Tibial artery (tissue), 4 donors: Measurements from ENCODE around the gene LENEP.

Experiments used
- DNase-seq, 2 donors: peaks; one replicate each; pipeline ENCODE4 v3.0.0-alpha.2; 2019
- H3K27ac ChIP-seq, 2 donors: fragments of 200-600 bp; sonication (generic) in 1 of 2; 1 replicate in 1 of 2; 2 replicates in 1 of 2; pipeline ENCODE4 v1.5.1; 2018 to 2019; ENCODE audit warnings: mild to moderate bottlenecking in 1 of 2
- H3K27me3 ChIP-seq, 2 donors: fragments of 200-600 bp; sonication (generic) in 1 of 2; one replicate each; pipeline versions ENCODE4 v1.5.1 to v1.6.0; 2016 to 2019
- H3K36me3 ChIP-seq, 3 donors: fragments of 200-600 bp; sonication (generic) in 2 of 3; one replicate each; pipeline ENCODE4 v1.5.1; 2016 to 2019; ENCODE audit warnings: mild to moderate bottlenecking in 2 of 3
- H3K4me1 ChIP-seq, 4 donors: fragments of 200-600 bp; sonication (generic) in 2 of 4; 1 replicate in 3 of 4; 2 replicates in 1 of 4; pipeline ENCODE4 v1.5.1; 2016 to 2019
- H3K4me3 ChIP-seq, 2 donors: fragments of 200-600 bp; sonication (generic) in 1 of 2; 1 replicate in 1 of 2; 2 replicates in 1 of 2; pipeline ENCODE4 v1.5.1; 2018 to 2019; ENCODE audit warnings: mild to moderate bottlenecking in 2 of 2
- H3K9me3 ChIP-seq, 3 donors: fragments of 200-600 bp; sonication (generic) in 1 of 3; one replicate each; pipeline ENCODE4 v1.5.1; 2016 to 2019
- intact Hi-C: fragments of 100-400 bp; cut with DNase I; formaldehyde crosslinking; loops from one replicate; pipeline ENCODE4 v1.15.0; 2023; ENCODE audit warnings: low total_unique reads
- TF ChIP-seq, protein P1 (sequence below), 2 experiments: fragments of 200-600 bp in 1 of 2; fragments of 450-650 bp in 1 of 2; IDR thresholded peaks; one replicate each; pipeline ENCODE4 v1.5.1; 2017 to 2019; ENCODE audit warnings: antibody characterized with exemption in 2 of 2, mild to moderate bottlenecking in 1 of 2, moderate library complexity in 1 of 2

LENEP gene

DNA sequence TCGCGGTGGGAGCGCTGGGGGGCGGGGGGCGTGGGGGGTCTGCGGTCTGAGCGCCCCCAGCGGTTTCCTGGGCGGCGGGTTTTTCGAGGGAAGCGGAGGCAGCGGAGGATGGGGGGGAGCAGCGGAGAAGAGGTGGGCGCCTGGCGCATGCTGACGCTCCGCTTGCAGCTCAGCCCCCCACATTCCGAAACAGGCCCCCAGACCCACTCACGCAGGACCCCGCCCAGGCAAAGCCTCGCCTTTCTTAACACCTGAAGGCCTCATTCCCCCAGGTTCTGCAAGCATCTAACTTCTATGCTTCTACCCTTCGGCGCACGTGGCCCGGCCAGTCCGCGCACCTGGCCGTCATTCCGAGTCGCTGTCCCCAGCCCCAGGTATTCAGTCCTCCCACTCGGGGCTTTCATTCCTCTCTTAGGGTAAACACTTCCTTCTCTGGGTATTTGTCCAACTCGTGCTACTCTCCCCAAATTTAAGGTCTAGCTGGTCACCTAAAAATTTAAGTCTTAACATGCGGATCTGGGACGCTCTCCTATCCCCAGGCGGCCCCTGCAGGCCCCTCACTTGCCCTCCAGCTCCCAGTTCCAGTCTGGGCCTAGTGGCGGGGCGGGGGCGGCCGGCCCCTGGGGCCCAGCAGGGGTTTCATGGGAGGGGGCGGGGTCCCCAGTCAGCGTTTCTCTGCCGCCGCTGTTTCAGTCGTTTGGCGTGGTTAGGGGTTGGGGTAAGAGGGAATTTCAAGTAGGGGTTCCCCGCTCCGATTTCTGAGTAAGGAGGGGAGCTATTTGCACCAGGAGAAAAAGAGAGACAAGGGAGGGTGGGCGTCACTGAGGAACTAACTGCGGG is 6.4 kb downstream of the LENEP start:
- Histone ChIP-seq H3K9me3 (no peaks in the 10 kb centered on the region), H3K4me1 (peaks cover 0 to 32% (median 26%) of the 10 kb centered on the region in 4 donors), H3K4me3 (peak overlapping the region; percentile 87 to 96), H3K36me3 (no peaks in the 10 kb centered on the region), H3K27me3 (no peaks in the 10 kb centered on the region), H3K27ac (peak overlapping the region; percentile 95 to 96)
- intact Hi-C loops = loop anchor here (5.0 kb wide), 1 partner anchor 37 kb away; the partner anchor contains the start of gene PYGO2
- TF ChIP-seq, protein P1, sequence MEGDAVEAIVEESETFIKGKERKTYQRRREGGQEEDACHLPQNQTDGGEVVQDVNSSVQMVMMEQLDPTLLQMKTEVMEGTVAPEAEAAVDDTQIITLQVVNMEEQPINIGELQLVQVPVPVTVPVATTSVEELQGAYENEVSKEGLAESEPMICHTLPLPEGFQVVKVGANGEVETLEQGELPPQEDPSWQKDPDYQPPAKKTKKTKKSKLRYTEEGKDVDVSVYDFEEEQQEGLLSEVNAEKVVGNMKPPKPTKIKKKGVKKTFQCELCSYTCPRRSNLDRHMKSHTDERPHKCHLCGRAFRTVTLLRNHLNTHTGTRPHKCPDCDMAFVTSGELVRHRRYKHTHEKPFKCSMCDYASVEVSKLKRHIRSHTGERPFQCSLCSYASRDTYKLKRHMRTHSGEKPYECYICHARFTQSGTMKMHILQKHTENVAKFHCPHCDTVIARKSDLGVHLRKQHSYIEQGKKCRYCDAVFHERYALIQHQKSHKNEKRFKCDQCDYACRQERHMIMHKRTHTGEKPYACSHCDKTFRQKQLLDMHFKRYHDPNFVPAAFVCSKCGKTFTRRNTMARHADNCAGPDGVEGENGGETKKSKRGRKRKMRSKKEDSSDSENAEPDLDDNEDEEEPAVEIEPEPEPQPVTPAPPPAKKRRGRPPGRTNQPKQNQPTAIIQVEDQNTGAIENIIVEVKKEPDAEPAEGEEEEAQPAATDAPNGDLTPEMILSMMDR (IDR thresholded peaks at IDR 0.05) = no peak
- DNase-seq = peak in 1 of 2 donors; percentile 70

DNA sequence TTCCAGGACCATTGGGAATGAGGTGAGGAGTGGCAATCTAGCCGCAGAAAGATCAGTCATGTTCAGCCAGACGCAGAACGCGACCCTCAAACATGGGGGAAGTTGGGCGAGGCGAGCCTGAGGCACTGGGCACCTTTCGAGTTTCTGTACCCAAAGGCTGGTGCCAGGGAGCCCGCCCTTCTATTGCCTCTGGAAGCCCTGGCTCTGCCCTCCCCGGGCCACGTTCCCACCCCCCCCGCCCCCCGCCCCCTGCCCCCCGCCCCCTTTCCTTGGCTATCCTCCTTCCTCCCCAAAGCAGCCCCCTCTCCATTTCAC is 7.0 kb downstream of the LENEP start:
- peak; percentile 49 to 80 for DNase-seq
- no peaks in the 10 kb centered on the region for H3K36me3 ChIP-seq
- no peaks in the 10 kb centered on the region for H3K27me3 ChIP-seq
- H3K9me3 ChIP-seq = no peaks in the 10 kb centered on the region
- intact Hi-C loops = no loop called here
- TF ChIP-seq, protein P1 (IDR thresholded peaks at IDR 0.05) = no peak
- peak overlapping the region; percentile 95 to 96 for H3K27ac ChIP-seq
- H3K4me3 ChIP-seq = peak overlapping the region; percentile 87 to 96
- peaks cover 0 to 34% (median 32%) of the 10 kb centered on the region in 4 donors for H3K4me1 ChIP-seq

DNA sequence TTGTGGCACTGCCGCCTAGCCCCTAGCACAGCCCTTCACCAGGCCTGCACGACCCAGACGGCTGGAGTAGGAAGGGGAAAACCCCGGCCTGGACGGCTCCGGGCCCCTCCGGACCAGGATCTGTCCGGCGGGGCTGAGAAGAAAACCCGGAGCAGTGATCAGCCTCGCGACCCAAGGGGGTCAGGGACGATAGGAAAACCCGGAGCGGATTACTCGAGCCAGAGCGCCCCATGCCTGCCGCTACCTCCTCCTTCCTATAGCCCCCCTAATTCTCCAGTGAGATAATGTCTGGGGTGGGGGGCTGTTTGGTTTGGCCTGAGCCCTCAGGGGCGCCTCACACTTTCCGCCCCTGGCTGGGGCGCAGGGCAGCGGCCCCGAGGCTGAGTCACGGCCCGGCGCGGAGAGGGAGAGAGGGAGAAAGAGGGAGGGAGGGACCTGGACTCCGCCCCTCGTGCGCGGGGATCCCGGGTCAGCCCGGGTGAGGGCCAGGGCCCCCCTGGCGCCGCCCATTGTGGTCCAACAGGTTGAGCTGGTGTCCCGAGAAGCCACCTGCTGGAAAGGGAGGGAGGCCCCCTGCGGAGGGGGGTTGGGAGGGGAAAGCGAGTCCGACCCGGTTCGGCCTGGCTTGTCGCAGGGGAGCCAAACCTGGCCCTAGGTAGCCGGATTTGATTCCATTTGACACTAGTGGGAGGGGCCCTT is 7.5 kb downstream of the LENEP start:
- H3K9me3 ChIP-seq = no peaks in the 10 kb centered on the region
- TF ChIP-seq, protein P1 (IDR thresholded peaks at IDR 0.05) = peak in 1 of 2 experiments; percentile 27
- H3K27me3 ChIP-seq = no peaks in the 10 kb centered on the region
- DNase-seq = peak; percentile 82 to 95
- intact Hi-C loops = loop anchor here (1.0 kb wide), 1 partner anchor 27 kb away; the partner anchor contains the start of gene CKS1B
- H3K27ac ChIP-seq = peak overlapping the region; percentile 95 to 96
- H3K4me1 ChIP-seq = peaks cover 0 to 39% (median 37%) of the 10 kb centered on the region in 4 donors
- no peaks in the 10 kb centered on the region for H3K36me3 ChIP-seq
- peak overlapping the region; percentile 87 to 96 for H3K4me3 ChIP-seq

DNA sequence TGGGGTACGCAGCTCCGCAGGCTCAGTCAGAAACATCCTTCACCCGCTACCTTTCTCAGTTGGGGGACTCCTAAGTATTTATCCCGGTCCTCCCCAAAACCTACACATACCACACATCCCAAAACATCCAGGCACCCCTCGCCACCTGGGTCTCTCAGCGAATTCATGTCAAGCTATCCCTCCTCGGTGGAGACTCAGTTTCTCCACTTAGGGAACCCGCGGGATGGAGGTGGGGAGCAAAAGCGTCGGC is 8.0 kb downstream of the LENEP start:
- Histone ChIP-seq H3K4me3 (peak overlapping the region; percentile 87 to 96), H3K27me3 (no peaks in the 10 kb centered on the region), H3K36me3 (no peaks in the 10 kb centered on the region), H3K4me1 (peaks cover 0 to 44% (median 42%) of the 10 kb centered on the region in 4 donors), H3K9me3 (no peaks in the 10 kb centered on the region), H3K27ac (peak overlapping the region; percentile 95 to 96)
- TF ChIP-seq, protein P1 (IDR thresholded peaks at IDR 0.05) = no peak
- intact Hi-C loops = loop anchor here (1.0 kb wide), 1 partner anchor 27 kb away; the partner anchor contains the start of gene CKS1B
- no peak for DNase-seq

DNA sequence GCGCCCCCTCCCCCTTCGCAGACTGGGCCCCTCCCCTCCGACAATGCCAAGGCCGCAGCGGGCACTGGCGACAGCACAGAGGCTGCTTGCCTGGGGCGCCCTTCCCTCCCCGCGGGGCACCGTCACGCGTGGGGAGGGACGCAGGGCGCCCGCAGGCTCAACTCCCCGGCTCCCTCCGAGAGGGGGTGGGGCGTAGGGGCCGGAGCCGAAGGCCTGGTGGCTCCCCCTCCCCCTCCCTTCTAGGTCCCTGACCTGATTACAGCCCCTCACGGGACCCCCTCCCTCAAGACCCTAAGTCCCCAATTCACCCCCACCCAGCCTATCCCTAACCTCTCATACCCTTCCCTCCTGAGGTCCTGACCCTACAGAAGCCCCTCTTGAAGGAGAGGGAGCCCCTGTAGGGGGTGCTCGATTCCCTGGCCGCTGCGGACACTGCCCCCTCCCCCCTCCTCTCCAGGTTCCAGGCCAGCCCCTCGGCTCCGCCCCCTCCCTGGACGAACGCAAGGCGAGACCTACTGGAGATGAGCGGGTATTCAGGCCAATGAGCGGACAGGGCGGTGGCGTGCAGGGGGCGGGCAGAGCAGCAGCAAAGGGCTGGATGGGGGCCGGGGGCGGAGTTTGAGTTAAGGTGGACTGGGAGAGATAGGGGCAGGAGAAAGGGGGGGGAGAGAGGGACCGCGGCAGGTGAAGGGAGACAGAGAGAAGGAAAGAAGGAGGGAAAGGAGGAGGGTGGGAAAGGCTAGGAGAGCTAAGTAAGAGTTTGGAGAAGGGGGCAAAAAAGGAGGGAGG is 8.5 kb downstream of the LENEP start:
- H3K4me3 ChIP-seq = peak overlapping the region; percentile 87 to 96
- H3K4me1 ChIP-seq = peaks cover 0 to 49% (median 47%) of the 10 kb centered on the region in 4 donors
- H3K36me3 ChIP-seq = no peaks in the 10 kb centered on the region
- intact Hi-C loops = loop anchor here (1.0 kb wide), 1 partner anchor 28 kb away; the partner anchor contains the start of gene CKS1B
- peak; percentile 100 for DNase-seq
- no peaks in the 10 kb centered on the region for H3K9me3 ChIP-seq
- TF ChIP-seq, protein P1 (IDR thresholded peaks at IDR 0.05) = peak; percentile 13 to 33
- H3K27ac ChIP-seq = peak overlapping the region; percentile 95 to 96
- H3K27me3 ChIP-seq = no peaks in the 10 kb centered on the region
